ENCODE measurements around the gene EXOC3.

The EXOC3 gene

GRCh38 chr5:398475-399295 is 44.3 kb upstream of the EXOC3 start:
- no peak for TF ChIP-seq CTCF (IDR thresholded peaks at IDR 0.05)

- TF ChIP-seq CTCF (IDR thresholded peaks at IDR 0.05), result no peak
These were observed 43.4 kb upstream of the EXOC3 start for GRCh38 chr5:399296-400281.

- TF ChIP-seq CTCF (IDR thresholded peaks at IDR 0.05), result no peak
These were observed 42.5 kb upstream of the EXOC3 start for GRCh38 chr5:400282-401145.

- TF ChIP-seq CTCF (IDR thresholded peaks at IDR 0.05), result no peak
These were observed 41.6 kb upstream of the EXOC3 start for GRCh38 chr5:401146-402034.

GRCh38 chr5:402615-403359 is 40.2 kb upstream of the EXOC3 start:
- TF ChIP-seq CTCF (IDR thresholded peaks at IDR 0.05), result no peak

GRCh38 chr5:403995-404394 is 39.0 kb upstream of the EXOC3 start:
- TF ChIP-seq CTCF (IDR thresholded peaks at IDR 0.05), result no peak

Measured in LNCAP (cell line).